Right lung (tissue), 5 donors: ENCODE measurements around the gene TMEM158. TPM values are rescaled to one million over a fixed set of nuclear protein-coding genes. Genes with fewer than 3 reads are reported as not detected.

Source experiments
- DNase-seq, 2 donors: peaks; one replicate each; pipeline ENCODE4 v3.0.0-alpha.2; 2013
- polyA plus RNA-seq, 5 donors: library from polyadenylated mRNA; unstranded; fragments of 120-200 nt; gene quantifications; one replicate each; pipeline versions ENCODE4 v1.2.1 to v1.2.3, GENCODE V29; 2013; ENCODE audit warnings: inconsistent platforms in 1 of 5, low replicate concordance in 1 of 5; ENCODE audit not compliant: insufficient read length in 5 of 5, insufficient read depth in 1 of 5

The TMEM158 gene
- polyA plus RNA-seq, 5 donors: 1.7 to 3.4 (median 2.0) TPM

DNA sequence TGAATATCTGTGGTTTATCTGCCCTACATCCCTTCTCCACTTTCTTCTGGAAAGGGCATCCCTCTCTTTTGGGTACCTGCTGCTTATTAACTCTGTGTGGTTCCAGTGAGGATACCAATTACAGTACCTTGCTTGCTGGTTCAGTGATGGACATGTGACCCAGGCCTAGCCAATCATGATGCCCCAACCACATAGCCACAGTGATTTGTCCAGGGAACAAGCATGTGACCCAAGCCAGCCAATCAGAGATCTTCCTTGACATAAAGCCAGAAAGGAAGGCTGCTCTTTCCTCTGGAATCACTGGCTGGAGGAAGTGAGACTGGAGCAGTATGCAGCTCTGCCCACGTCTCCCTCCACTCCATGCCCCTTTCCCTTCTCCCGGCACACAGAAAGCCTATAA, 10.9 kb upstream of the TMEM158 start:
- DNase-seq: no peak

GRCh38 chr3:45235409-45235808, 9.3 kb upstream of the TMEM158 start:
- no peak for DNase-seq

GRCh38 chr3:45234250-45234649, 8.2 kb upstream of the TMEM158 start:
- DNase-seq: no peak

- no peak for DNase-seq
Measured at GRCh38 chr3:45232521-45232920, 6.4 kb upstream of the TMEM158 start.

GRCh38 chr3:45227946-45228345, 1.9 kb upstream of the TMEM158 start:
- no peak for DNase-seq

DNA sequence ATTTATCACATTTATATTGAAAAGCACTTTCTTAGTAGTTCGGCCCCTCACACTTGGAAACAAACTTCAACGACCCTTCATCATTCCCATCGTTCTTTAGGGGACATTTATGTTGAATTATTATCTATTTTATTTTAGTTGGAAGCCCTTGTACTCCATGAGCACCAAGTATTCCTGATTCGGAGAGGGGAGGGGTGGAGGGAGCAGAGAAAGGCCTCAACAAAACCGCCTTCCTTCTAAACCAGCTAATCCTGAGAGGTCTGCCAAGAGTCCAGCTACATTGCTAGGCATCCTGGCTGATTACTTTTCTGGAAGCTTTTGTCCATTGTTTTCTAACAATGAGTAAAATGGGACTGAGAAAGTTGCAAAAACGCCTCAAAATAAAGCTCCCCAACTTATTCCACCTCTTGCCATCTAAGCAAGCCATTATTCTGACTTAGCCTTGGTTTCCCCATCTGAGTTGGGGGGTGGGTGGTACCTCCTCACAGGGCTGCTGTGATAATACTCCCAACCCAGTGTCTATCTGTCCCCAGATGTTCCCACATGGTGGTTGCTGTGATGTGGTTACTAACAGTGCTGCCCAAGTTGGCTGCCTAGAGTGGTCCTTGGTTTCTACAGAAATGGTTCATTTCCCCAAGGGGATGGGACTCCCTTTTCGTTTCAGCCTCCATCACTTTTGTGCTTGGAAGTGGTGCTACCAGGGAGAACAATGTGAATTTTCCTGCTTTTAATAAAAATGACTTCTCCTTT, 1.2 kb upstream of the TMEM158 start:
- no peak for DNase-seq

GRCh38 chr3:45225465-45226205, 452 bp downstream of the TMEM158 start:
- DNase-seq: no peak

DNA sequence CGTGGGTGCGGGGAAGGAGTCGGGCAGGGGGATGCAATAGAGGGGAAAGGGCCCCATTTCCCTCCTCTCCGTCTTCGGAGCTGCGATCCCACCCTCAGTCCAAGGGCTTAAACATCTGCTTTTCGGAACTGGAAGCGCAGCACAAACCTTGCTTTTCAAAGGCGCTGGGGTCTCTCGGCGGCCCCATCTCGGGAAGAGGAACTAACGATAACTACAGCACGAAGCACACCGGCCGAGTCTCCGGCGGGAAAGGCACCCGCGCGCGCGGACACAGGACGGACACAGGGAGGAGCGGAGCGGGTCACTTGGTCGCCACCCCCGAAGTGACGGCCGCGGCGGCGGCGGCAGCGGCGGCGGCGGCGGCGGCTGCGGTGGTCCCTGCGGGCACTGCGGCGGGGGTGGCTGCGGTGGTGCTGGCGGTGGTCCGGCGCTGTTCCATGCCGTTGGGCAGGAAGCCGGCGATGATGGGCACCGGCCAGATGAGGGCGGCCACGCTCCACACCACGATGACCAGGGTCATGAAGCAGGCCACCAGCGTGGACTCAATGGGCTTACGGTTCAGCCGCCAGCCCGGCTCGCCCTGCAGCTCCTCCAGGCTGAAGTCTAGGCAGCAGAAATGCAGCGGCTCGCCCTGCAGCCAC, 1.1 kb downstream of the TMEM158 start:
- DNase-seq: peak; percentile 55 to 73

- DNase-seq: no peak
Measured at GRCh38 chr3:45223889-45224727, 2.0 kb downstream of the TMEM158 start.

GRCh38 chr3:45219694-45220093, 6.4 kb downstream of the TMEM158 start:
- no peak for DNase-seq

DNA sequence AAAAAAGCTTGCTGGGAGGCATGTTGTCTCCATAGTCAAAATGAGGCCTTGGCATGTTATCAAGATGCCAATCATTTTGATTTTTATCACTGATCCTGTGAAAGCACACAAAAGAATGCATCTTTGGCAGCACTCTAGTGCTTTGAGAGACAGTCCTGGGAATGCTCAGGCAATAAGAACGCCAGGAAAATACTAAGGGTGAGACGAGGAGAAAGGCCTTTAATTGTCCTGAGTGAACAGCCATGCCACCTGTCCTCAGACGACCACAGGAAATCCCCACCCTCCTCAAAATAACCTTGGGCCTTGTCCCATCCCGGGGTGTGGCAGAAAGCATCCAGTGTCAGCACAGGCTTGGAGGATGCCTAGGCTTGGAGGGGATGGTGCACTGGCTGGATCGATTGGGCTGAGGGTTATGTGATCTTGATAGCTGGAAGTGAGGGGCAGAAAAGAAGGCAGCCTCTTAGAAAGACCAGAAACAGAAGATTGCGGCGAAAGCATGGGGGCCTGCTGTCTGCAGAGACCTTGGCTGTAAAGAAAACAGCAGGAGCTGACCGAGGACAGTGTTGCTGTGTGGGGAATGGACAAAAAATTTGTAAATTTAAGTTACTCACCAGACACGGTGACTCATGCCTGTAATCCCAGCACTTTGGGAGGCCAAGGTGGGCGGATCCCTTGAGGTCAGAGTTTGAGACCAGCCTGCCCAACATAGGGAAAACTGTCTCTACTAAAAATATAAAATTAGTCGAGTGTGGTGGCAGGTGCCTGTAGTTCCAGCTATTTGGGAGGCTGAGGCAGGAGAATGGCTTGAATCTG, 7.3 kb downstream of the TMEM158 start:
- no peak for DNase-seq

DNA sequence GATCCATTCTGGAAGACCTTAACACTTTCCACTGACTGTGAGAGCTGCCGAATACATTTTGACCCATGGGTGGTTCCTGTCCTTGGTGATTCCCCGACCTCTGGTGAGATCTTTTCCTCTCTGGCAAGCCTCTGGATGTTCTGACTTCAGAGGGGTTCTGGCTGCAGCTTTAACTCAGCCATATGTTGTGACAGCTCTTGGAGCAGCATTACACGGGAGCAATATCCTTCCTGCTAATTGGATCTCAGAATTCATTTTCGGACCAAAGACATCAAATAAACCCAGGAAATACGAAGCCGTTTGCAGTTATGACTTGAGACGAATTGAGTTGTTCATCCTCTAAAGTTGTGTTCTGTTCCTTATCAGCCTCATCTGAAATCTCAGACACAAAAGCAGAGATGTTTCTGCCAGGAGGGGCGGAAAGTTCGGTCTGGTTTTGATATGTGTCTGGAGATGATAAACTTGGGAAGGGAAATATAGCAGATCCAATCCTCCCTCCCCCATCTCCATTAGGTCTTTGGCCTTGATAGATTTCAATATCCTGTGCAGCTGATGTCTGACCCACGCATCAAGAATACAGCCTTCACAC, 10.0 kb downstream of the TMEM158 start:
- no peak for DNase-seq

- DNase-seq: no peak
Measured at GRCh38 chr3:45215466-45215865, 10.6 kb downstream of the TMEM158 start.

GRCh38 chr3:45214061-45214680, 11.9 kb downstream of the TMEM158 start:
- DNase-seq: no peak

DNA sequence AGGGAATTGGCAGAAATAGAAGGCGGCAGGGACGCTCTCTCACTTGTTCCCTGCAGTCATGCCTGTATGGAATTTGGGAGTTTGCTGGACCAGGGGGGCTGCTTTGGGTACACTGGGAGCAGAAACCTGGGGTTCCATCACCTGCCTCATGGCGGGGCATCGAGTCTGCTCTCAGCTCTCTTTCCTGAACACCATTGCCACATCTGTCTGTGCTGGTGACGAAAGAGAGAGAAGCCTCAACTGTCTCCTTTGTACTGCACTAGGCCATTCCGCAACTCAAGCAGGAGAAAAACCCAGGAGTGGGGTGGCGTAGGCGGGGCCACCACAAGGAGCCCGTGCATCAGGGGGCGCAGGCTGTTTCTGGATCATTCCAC, 14.0 kb downstream of the TMEM158 start:
- no peak for DNase-seq

- DNase-seq: no peak
Measured at GRCh38 chr3:45211466-45212094, 14.5 kb downstream of the TMEM158 start.

- peak in 1 of 2 donors; percentile 48 for DNase-seq
Measured at GRCh38 chr3:45210308-45211041, 15.6 kb downstream of the TMEM158 start.

- no peak for DNase-seq
Measured at GRCh38 chr3:45209526-45209925, 16.6 kb downstream of the TMEM158 start.

DNA sequence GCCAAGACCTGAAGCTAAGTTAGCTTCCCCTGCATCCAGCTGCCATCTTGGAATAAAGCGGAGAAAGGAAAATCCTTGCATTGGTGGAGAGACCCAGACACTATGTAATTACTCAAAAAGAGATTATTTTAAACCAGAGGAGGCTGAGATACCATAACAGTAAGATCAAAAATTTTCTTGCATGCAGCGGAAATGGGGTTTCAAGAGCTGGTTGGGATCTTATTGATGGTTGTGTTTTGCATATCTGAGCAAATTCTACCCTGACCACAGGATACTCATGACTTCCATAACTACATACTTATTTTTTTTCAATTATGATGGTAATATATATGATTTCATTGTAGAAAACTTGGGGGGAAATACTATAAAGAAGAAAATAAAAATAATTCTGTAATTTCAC, 17.5 kb downstream of the TMEM158 start:
- DNase-seq: no peak
